BLaER1 (cell line): ENCODE data around the gene MRPL42.

ENCODE experiments used
- H3K27ac ChIP-seq: shearing (Covaris generic); formaldehyde crosslinking; 2 replicates; pipeline ENCODE4 v1.8.1; 2022
- H3K27me3 ChIP-seq: shearing (Covaris generic); formaldehyde crosslinking; 2 replicates; pipeline ENCODE4 v1.8.1; 2022
- H3K36me3 ChIP-seq: shearing (Covaris generic); formaldehyde crosslinking; 2 replicates; pipeline ENCODE4 v1.8.1; 2022
- H3K4me1 ChIP-seq: shearing (Covaris generic); formaldehyde crosslinking; 2 replicates; pipeline ENCODE4 v1.8.1; 2022
- H3K4me2 ChIP-seq: shearing (Covaris generic); formaldehyde crosslinking; 2 replicates; pipeline ENCODE4 v1.8.1; 2022
- H3K4me3 ChIP-seq: shearing (Covaris generic); formaldehyde crosslinking; 2 replicates; pipeline ENCODE4 v1.8.1; 2022
- H3K9ac ChIP-seq: shearing (Covaris generic); formaldehyde crosslinking; 2 replicates; pipeline ENCODE4 v1.8.1; 2022
- H3K9me3 ChIP-seq: shearing (Covaris generic); formaldehyde crosslinking; 2 replicates; pipeline ENCODE4 v1.8.1; 2022
- H4K20me1 ChIP-seq: shearing (Covaris generic); formaldehyde crosslinking; 2 replicates; pipeline ENCODE4 v1.8.1; 2022
- Cebpa-rat ChIP-seq: shearing (Covaris generic); IDR thresholded peaks from 2 replicates; pipeline ENCODE4 v1.8.1; 2022

Gene MRPL42

GRCh38 chr12:93443576-93443975 is 23.7 kb upstream of the MRPL42 start:
- H4K20me1 ChIP-seq = peaks cover 30% of the 10 kb centered on the region
- TF ChIP-seq Cebpa-rat = no peak
- no peak overlapping the region for H3K4me2 ChIP-seq
- H3K36me3 ChIP-seq = no peaks in the 10 kb centered on the region
- no peak overlapping the region for H3K27ac ChIP-seq
- H3K9ac ChIP-seq = no peak overlapping the region
- H3K9me3 ChIP-seq = no peaks in the 10 kb centered on the region
- H3K4me3 ChIP-seq = no peak overlapping the region
- H3K27me3 ChIP-seq = no peaks in the 10 kb centered on the region
- H3K4me1 ChIP-seq = peaks cover 29% of the 10 kb centered on the region

- no peak overlapping the region for H3K9ac ChIP-seq
- H3K27ac ChIP-seq = no peak overlapping the region
- H4K20me1 ChIP-seq = no peaks in the 10 kb centered on the region
- H3K36me3 ChIP-seq = no peaks in the 10 kb centered on the region
- no peak for TF ChIP-seq Cebpa-rat
- no peaks in the 10 kb centered on the region for H3K27me3 ChIP-seq
- peaks cover 25% of the 10 kb centered on the region for H3K4me1 ChIP-seq
- H3K9me3 ChIP-seq = peaks cover 11% of the 10 kb centered on the region; the same call in 1 of the 2 replicates
- H3K4me2 ChIP-seq = no peak overlapping the region
- no peak overlapping the region for H3K4me3 ChIP-seq
Measured at GRCh38 chr12:93447555-93448290, 19.6 kb upstream of the MRPL42 start.

GRCh38 chr12:93448796-93449195 is 18.5 kb upstream of the MRPL42 start:
- H3K4me3 ChIP-seq = no peak overlapping the region
- no peak for TF ChIP-seq Cebpa-rat
- peaks cover 11% of the 10 kb centered on the region; the same call in 1 of the 2 replicates for H3K9me3 ChIP-seq
- no peaks in the 10 kb centered on the region for H3K27me3 ChIP-seq
- H3K36me3 ChIP-seq = no peaks in the 10 kb centered on the region
- no peak overlapping the region for H3K9ac ChIP-seq
- no peak overlapping the region for H3K27ac ChIP-seq
- H3K4me1 ChIP-seq = peaks cover 20% of the 10 kb centered on the region
- no peaks in the 10 kb centered on the region for H4K20me1 ChIP-seq
- H3K4me2 ChIP-seq = peak overlapping the region; percentile 58

- H3K4me3 ChIP-seq = no peak overlapping the region
- H3K27me3 ChIP-seq = no peaks in the 10 kb centered on the region
- H3K27ac ChIP-seq = no peak overlapping the region
- H3K9me3 ChIP-seq = peaks cover 11% of the 10 kb centered on the region; the same call in 1 of the 2 replicates
- H4K20me1 ChIP-seq = no peaks in the 10 kb centered on the region
- TF ChIP-seq Cebpa-rat = no peak
- H3K9ac ChIP-seq = no peak overlapping the region
- H3K36me3 ChIP-seq = no peaks in the 10 kb centered on the region
- peaks cover 20% of the 10 kb centered on the region for H3K4me1 ChIP-seq
- peak overlapping the region; percentile 58 for H3K4me2 ChIP-seq
Measured at GRCh38 chr12:93449277-93449676, 18.0 kb upstream of the MRPL42 start.

GRCh38 chr12:93451423-93452158 is 15.7 kb upstream of the MRPL42 start:
- Histone ChIP-seq H3K27me3 (no peaks in the 10 kb centered on the region), H3K36me3 (no peaks in the 10 kb centered on the region), H3K4me1 (peaks cover 20% of the 10 kb centered on the region), H3K4me3 (no peak overlapping the region), H3K4me2 (no peak overlapping the region), H4K20me1 (no peaks in the 10 kb centered on the region), H3K9me3 (peaks cover 11% of the 10 kb centered on the region; the same call in 1 of the 2 replicates), H3K9ac (no peak overlapping the region), H3K27ac (no peak overlapping the region)
- no peak for TF ChIP-seq Cebpa-rat

GRCh38 chr12:93453633-93454032 is 13.7 kb upstream of the MRPL42 start:
- Histone ChIP-seq H3K27me3 (no peaks in the 10 kb centered on the region), H3K9ac (no peak overlapping the region), H3K4me3 (no peak overlapping the region), H3K36me3 (no peaks in the 10 kb centered on the region), H4K20me1 (no peaks in the 10 kb centered on the region), H3K4me2 (no peak overlapping the region), H3K4me1 (peaks cover 18% of the 10 kb centered on the region), H3K9me3 (peaks cover 11% of the 10 kb centered on the region; the same call in 1 of the 2 replicates), H3K27ac (no peak overlapping the region)
- no peak for TF ChIP-seq Cebpa-rat

GRCh38 chr12:93456077-93456476 is 11.2 kb upstream of the MRPL42 start:
- Histone ChIP-seq H3K27ac (no peak overlapping the region), H3K4me1 (no peaks in the 10 kb centered on the region), H3K4me2 (no peak overlapping the region), H3K4me3 (no peak overlapping the region), H3K27me3 (no peaks in the 10 kb centered on the region), H4K20me1 (no peaks in the 10 kb centered on the region), H3K9ac (no peak overlapping the region), H3K36me3 (no peaks in the 10 kb centered on the region), H3K9me3 (peaks cover 9% of the 10 kb centered on the region; the same call in 1 of the 2 replicates)
- TF ChIP-seq Cebpa-rat = no peak

GRCh38 chr12:93459097-93459496 is 8.2 kb upstream of the MRPL42 start:
- no peak overlapping the region for H3K9ac ChIP-seq
- no peaks in the 10 kb centered on the region for H3K36me3 ChIP-seq
- H3K4me1 ChIP-seq = no peaks in the 10 kb centered on the region
- TF ChIP-seq Cebpa-rat = no peak
- H3K4me3 ChIP-seq = no peak overlapping the region
- no peaks in the 10 kb centered on the region for H4K20me1 ChIP-seq
- H3K27ac ChIP-seq = no peak overlapping the region
- no peaks in the 10 kb centered on the region for H3K9me3 ChIP-seq
- no peak overlapping the region for H3K4me2 ChIP-seq
- H3K27me3 ChIP-seq = no peaks in the 10 kb centered on the region

- Histone ChIP-seq H3K27me3 (no peaks in the 10 kb centered on the region), H3K9ac (no peak overlapping the region), H3K4me1 (no peaks in the 10 kb centered on the region), H3K4me2 (no peak overlapping the region), H3K27ac (no peak overlapping the region), H3K9me3 (no peaks in the 10 kb centered on the region), H3K4me3 (no peak overlapping the region), H4K20me1 (no peaks in the 10 kb centered on the region), H3K36me3 (no peaks in the 10 kb centered on the region)
- no peak for TF ChIP-seq Cebpa-rat
Measured at GRCh38 chr12:93460003-93460402, 7.3 kb upstream of the MRPL42 start.

- no peak for TF ChIP-seq Cebpa-rat
- Histone ChIP-seq H4K20me1 (no peaks in the 10 kb centered on the region), H3K4me1 (no peaks in the 10 kb centered on the region), H3K4me3 (no peak overlapping the region), H3K9me3 (no peaks in the 10 kb centered on the region), H3K27ac (no peak overlapping the region), H3K36me3 (no peaks in the 10 kb centered on the region), H3K9ac (no peak overlapping the region), H3K27me3 (no peaks in the 10 kb centered on the region), H3K4me2 (no peak overlapping the region)
Measured at GRCh38 chr12:93460902-93461301, 6.4 kb upstream of the MRPL42 start.
